Stimulated activated CD8-positive, alpha-beta memory T cell treated with anti-CD3 and anti-CD28 coated beads, Interleukin-7, amount 100 ng/mL, for 1 hour (primary cell): ENCODE measurements around the gene KLHDC4.
"Not testable (repeated sequence)": the region's sequence is repeated elsewhere in the genome, so short reads cannot be mapped to it uniquely, and the experiment has no call there.

Experiments
- DNase-seq, 2 donors: peaks; one replicate each; pipeline ENCODE4 v3.0.0-alpha.2; 2020; ENCODE audit warnings: low read depth in 2 of 2

Gene KLHDC4

GRCh38 chr16:87788730-87789436 lies 23.1 kb upstream of the KLHDC4 start:
- DNase-seq, result not testable (repeated sequence)

GRCh38 chr16:87787451-87788091 lies 21.8 kb upstream of the KLHDC4 start:
- not testable (repeated sequence) for DNase-seq

GRCh38 chr16:87784812-87785211 lies 19.0 kb upstream of the KLHDC4 start:
- no peak for DNase-seq

- DNase-seq, result no peak
Observed at GRCh38 chr16:87782033-87782432, 16.2 kb upstream of the KLHDC4 start.

GRCh38 chr16:87780385-87780989 lies 14.7 kb upstream of the KLHDC4 start:
- DNase-seq, result no peak

GRCh38 chr16:87778830-87779579 lies 13.2 kb upstream of the KLHDC4 start:
- peak; percentile 83 for DNase-seq

- no peak for DNase-seq
Observed at GRCh38 chr16:87778476-87778829, 12.7 kb upstream of the KLHDC4 start.

- DNase-seq, result not testable (repeated sequence)
Observed at GRCh38 chr16:87773836-87774235, 8.1 kb upstream of the KLHDC4 start.

GRCh38 chr16:87767456-87767855 lies 1.7 kb upstream of the KLHDC4 start:
- DNase-seq, result not testable (repeated sequence)

GRCh38 chr16:87766485-87766797 lies 655 bp upstream of the KLHDC4 start:
- no peak for DNase-seq

GRCh38 chr16:87765473-87765775 lies 362 bp downstream of the KLHDC4 start:
- peak in 1 of 2 donors; percentile 45 for DNase-seq

GRCh38 chr16:87764600-87765472 lies 950 bp downstream of the KLHDC4 start:
- DNase-seq, result no peak

GRCh38 chr16:87762620-87763019 lies 3.2 kb downstream of the KLHDC4 start:
- no peak for DNase-seq

- DNase-seq, result no peak
Observed at GRCh38 chr16:87762071-87762571, 3.7 kb downstream of the KLHDC4 start.

- no peak for DNase-seq
Observed at GRCh38 chr16:87761060-87761459, 4.7 kb downstream of the KLHDC4 start.

- DNase-seq, result no peak
Observed at GRCh38 chr16:87757841-87758426, 7.9 kb downstream of the KLHDC4 start.

GRCh38 chr16:87754535-87754934 lies 11.3 kb downstream of the KLHDC4 start:
- no peak for DNase-seq

- no peak for DNase-seq
Observed at GRCh38 chr16:87747626-87748414, 18.0 kb downstream of the KLHDC4 start.

GRCh38 chr16:87746178-87746577 lies 19.6 kb downstream of the KLHDC4 start:
- no peak for DNase-seq

GRCh38 chr16:87744750-87745514 lies 20.9 kb downstream of the KLHDC4 start:
- DNase-seq, result no peak
